Measurements from ENCODE around the gene ZNF839.
"Not testable (repeated sequence)": the region's sequence is repeated elsewhere in the genome, so short reads cannot be mapped to it uniquely, and the experiment has no call there.

Gene ZNF839

GRCh38 chr14:102342238-102342637, 22.7 kb downstream of the ZNF839 start:
- DNase-seq: no peak

GRCh38 chr14:102344084-102344483, 24.5 kb downstream of the ZNF839 start:
- DNase-seq: no peak

GRCh38 chr14:102344485-102344884, 24.9 kb downstream of the ZNF839 start:
- DNase-seq: no peak

- no peak for DNase-seq
Observed at GRCh38 chr14:102345232-102345631, 25.7 kb downstream of the ZNF839 start.

- DNase-seq: no peak
Observed at GRCh38 chr14:102346645-102347044, 27.1 kb downstream of the ZNF839 start.

GRCh38 chr14:102348376-102348775, 28.8 kb downstream of the ZNF839 start:
- no peak for DNase-seq

- DNase-seq: no peak
Observed at GRCh38 chr14:102351023-102351422, 31.5 kb downstream of the ZNF839 start.

GRCh38 chr14:102351593-102351992, 32.0 kb downstream of the ZNF839 start:
- not testable (repeated sequence) for DNase-seq

- no peak for DNase-seq
Observed at GRCh38 chr14:102352213-102352612, 32.7 kb downstream of the ZNF839 start.

GRCh38 chr14:102353126-102353619, 33.6 kb downstream of the ZNF839 start:
- no peak for DNase-seq

- DNase-seq: no peak
Observed at GRCh38 chr14:102356280-102356679, 36.7 kb downstream of the ZNF839 start.

- DNase-seq: no peak
Observed at GRCh38 chr14:102359341-102359740, 39.8 kb downstream of the ZNF839 start.

GRCh38 chr14:102360388-102360787, 40.8 kb downstream of the ZNF839 start:
- no peak for DNase-seq

GRCh38 chr14:102362084-102362483, 42.5 kb downstream of the ZNF839 start:
- no peak for DNase-seq

- DNase-seq: peak; percentile 89 to 95
Observed at GRCh38 chr14:102362545-102363181, 43.1 kb downstream of the ZNF839 start, which contains the start of the genes CINP and TECPR2. TSS of gene CINP (minus strand) at chr14:102362890. CDS start at chr14:102362851, 39 bp downstream. TSS of gene TECPR2 (plus strand) at chr14:102362941. CDS start at chr14:102376722, 13,781 bp downstream.

GRCh38 chr14:102363182-102363943, 43.8 kb downstream of the ZNF839 start:
- no peak for DNase-seq

GRCh38 chr14:102370305-102370809, 50.8 kb downstream of the ZNF839 start:
- DNase-seq: no peak

- DNase-seq: no peak
Observed at GRCh38 chr14:102371361-102371760, 51.8 kb downstream of the ZNF839 start.

GRCh38 chr14:102373110-102373509, 53.6 kb downstream of the ZNF839 start:
- DNase-seq: no peak

GRCh38 chr14:102374264-102374663, 54.7 kb downstream of the ZNF839 start:
- DNase-seq: no peak

- no peak for DNase-seq
Observed at GRCh38 chr14:102375119-102375518, 55.6 kb downstream of the ZNF839 start.

- no peak for DNase-seq
Observed at GRCh38 chr14:102377696-102378095, 58.1 kb downstream of the ZNF839 start.

GRCh38 chr14:102378830-102379229, 59.3 kb downstream of the ZNF839 start:
- DNase-seq: no peak

- DNase-seq: no peak
Observed at GRCh38 chr14:102387086-102387485, 67.5 kb downstream of the ZNF839 start.

Data from NCI-H1930 (cell line).